IMR-90 (cell line): ENCODE data around the gene GLIS1. TPM values are rescaled to one million over a fixed set of nuclear protein-coding genes. Genes with fewer than 3 reads are reported as not detected.

Source experiments
- ATAC-seq: fragments of 200-7000 bp; cut with Tn5 transposase; 2 replicates; pipeline ENCODE4 v1.9.1; 2020; ENCODE audit warnings: low read depth, mild to moderate bottlenecking, moderate library complexity
- BruUV-seq: library from RNA; stranded (reverse); fragments of 400-500 nt; replicated peaks from 2 replicates; lab custom pipeline; 2021; lab: Mats Ljungman, UMichigan
- CTCF ChIA-PET: fragments of 300-600 bp; formaldehyde crosslinking; extraction: SDS; loops from one replicate; lab custom pipeline; 2021; ENCODE audit warnings: antibody characterized with exemption; lab: Yijun Ruan, JAX
- POLR2A ChIA-PET: fragments of 300-600 bp; sonication (Branson Sonifier 250); formaldehyde crosslinking; loops from one replicate; lab custom pipeline; 2022; ENCODE audit warnings: antibody characterized with exemption; ENCODE audit not compliant: unreplicated experiment; lab: Charles Lee
- DNase-seq: peaks from one replicate; pipeline ENCODE4 v3.0.0; 2013
- H2AFZ ChIP-seq: replicated peaks from 2 replicates; pipeline ENCODE3; 2013; ENCODE audit warnings: low read length, mild to moderate bottlenecking; ENCODE audit not compliant: poor library complexity
- H2AK5ac ChIP-seq: 2 replicates; pipeline ENCODE4 v1.6.1; 2013; ENCODE audit warnings: low read depth, low read length, inconsistent platforms
- H2AK9ac ChIP-seq: replicated peaks from 2 replicates; pipeline ENCODE3; 2013; ENCODE audit warnings: mild to moderate bottlenecking, low read depth, low read length, moderate library complexity; ENCODE audit not compliant: poor library complexity
- H2BK120ac ChIP-seq: 2 replicates; pipeline ENCODE4 v1.6.1; 2013; ENCODE audit warnings: low read depth, low read length, inconsistent platforms
- H2BK15ac ChIP-seq: 3 replicates; pipeline ENCODE4 v1.6.1; 2013; ENCODE audit warnings: low read depth, low read length, inconsistent platforms
- H2BK20ac ChIP-seq: 2 replicates; pipeline ENCODE4 v1.6.1; 2013; ENCODE audit warnings: low read depth, mild to moderate bottlenecking, inconsistent platforms, low read length, moderate library complexity
- H2BK5ac ChIP-seq: 2 replicates; pipeline ENCODE4 v1.6.1; 2013; ENCODE audit warnings: mild to moderate bottlenecking, low read depth, low read length, inconsistent platforms; ENCODE audit not compliant: poor library complexity, severe bottlenecking
- H3K14ac ChIP-seq: replicated peaks from 2 replicates; pipeline ENCODE4 v1.6.1; 2013; ENCODE audit warnings: low read depth, low read length, inconsistent platforms
- H3K18ac ChIP-seq: 2 replicates; pipeline ENCODE4 v1.6.1; 2013; ENCODE audit warnings: low read depth, low read length, control low read depth
- H3K23ac ChIP-seq: 2 replicates; pipeline ENCODE4 v1.6.1; 2013; ENCODE audit warnings: low read depth, low read length, inconsistent platforms
- H3K27ac ChIP-seq: 2 replicates; pipeline ENCODE4 v1.5.1; 2013; ENCODE audit warnings: mild to moderate bottlenecking, control low read depth, low read length; ENCODE audit not compliant: insufficient read depth
- H3K27me3 ChIP-seq: 2 replicates; pipeline ENCODE4 v1.6.1; 2013; ENCODE audit warnings: low read length; ENCODE audit not compliant: control insufficient read depth, insufficient read depth
- H3K36me3 ChIP-seq: 2 replicates; pipeline ENCODE4 v1.6.1; 2013; ENCODE audit warnings: low read length, mixed read lengths; ENCODE audit not compliant: control insufficient read depth, insufficient read depth
- H3K4ac ChIP-seq: 2 replicates; pipeline ENCODE4 v1.6.1; 2013; ENCODE audit warnings: low read depth, low read length, inconsistent platforms
- H3K4me1 ChIP-seq: 2 replicates; pipeline ENCODE4 v1.6.1; 2013; ENCODE audit warnings: low read length, mixed read lengths; ENCODE audit not compliant: control insufficient read depth, insufficient read depth
- H3K4me2 ChIP-seq: 2 replicates; pipeline ENCODE4 v1.6.1; 2013; ENCODE audit warnings: low read depth, mild to moderate bottlenecking, control low read depth, low read length, moderate library complexity
- H3K4me3 ChIP-seq: 2 replicates; pipeline ENCODE4 v1.5.1; 2013; ENCODE audit warnings: low read depth, mild to moderate bottlenecking, control low read depth, low read length, moderate library complexity; ENCODE audit not compliant: insufficient read depth
- H3K56ac ChIP-seq: 2 replicates; pipeline ENCODE4 v1.6.1; 2013; ENCODE audit warnings: low read length, inconsistent platforms; ENCODE audit not compliant: insufficient read depth; ENCODE audit errors: extremely low read depth
- H3K79me1 ChIP-seq, 2 experiments: 2 replicates each; pipeline ENCODE4 v1.6.1; 2013; ENCODE audit warnings: low read length in 2 of 2, inconsistent platforms in 1 of 2, low read depth in 1 of 2
- H3K9ac ChIP-seq: 2 replicates; pipeline ENCODE4 v1.6.1; 2013; ENCODE audit warnings: low read depth, low read length, control low read depth
- H3K9me1 ChIP-seq: 2 replicates; pipeline ENCODE4 v1.6.1; 2013; ENCODE audit warnings: low read length, inconsistent platforms; ENCODE audit not compliant: insufficient read depth
- H3K9me3 ChIP-seq: 2 replicates; pipeline ENCODE4 v1.6.1; 2013; ENCODE audit warnings: low read length; ENCODE audit not compliant: control insufficient read depth, insufficient read depth
- H4K20me1 ChIP-seq: 2 replicates; pipeline ENCODE4 v1.6.1; 2013; ENCODE audit warnings: low read length, inconsistent platforms; ENCODE audit not compliant: insufficient read depth
- H4K5ac ChIP-seq: 2 replicates; pipeline ENCODE4 v1.6.1; 2013; ENCODE audit warnings: mild to moderate bottlenecking, low read depth, low read length, control low read depth
- H4K8ac ChIP-seq, 2 experiments: 2 replicates each; pipeline ENCODE4 v1.6.1; 2013; ENCODE audit warnings: low read depth in 2 of 2, low read length in 2 of 2, control low read depth in 1 of 2, inconsistent platforms in 1 of 2
- H4K91ac ChIP-seq: 2 replicates; pipeline ENCODE4 v1.6.1; 2013; ENCODE audit warnings: low read depth, low read length, inconsistent platforms; ENCODE audit not compliant: insufficient read depth
- CHD1 ChIP-seq: IDR thresholded peaks from 2 replicates; pipeline ENCODE4 v1.6.1; 2012; ENCODE audit warnings: low read depth, low read length, improper control_type of control experiment
- RFX5 ChIP-seq: IDR thresholded peaks from 2 replicates; pipeline ENCODE4 v1.8.0; 2012; ENCODE audit warnings: low read depth, mild to moderate bottlenecking, low read length, moderate library complexity
- SMC3 ChIP-seq: fragments of 150-350 bp; IDR thresholded peaks from 2 replicates; pipeline ENCODE4 v1.6.1; 2016; ENCODE audit warnings: low read depth, mild to moderate bottlenecking, antibody characterized with exemption, low read length, moderate library complexity
- USF2 ChIP-seq: fragments of 150-350 bp; IDR thresholded peaks from 2 replicates; pipeline ENCODE4 v1.6.1; 2017; ENCODE audit warnings: mild to moderate bottlenecking, antibody characterized with exemption, low read length, low read depth
- WGBS, 2 experiments: methylation state at CpG; one replicate each; pipeline versions ENCODE4 v1.1.5 to v1.1.7; 2013; ENCODE audit warnings: missing lambda C conversion rate in 2 of 2; ENCODE audit not compliant: insufficient read length in 1 of 2; ENCODE audit errors: extremely low coverage in 2 of 2; 5-methylcytosine and 5-hydroxymethylcytosine counted together
- dilution Hi-C: fragments of 300-500 bp; cut with HindIII; formaldehyde crosslinking; loops from one replicate; pipeline ENCODE4 v1.14.3; 2018; ENCODE audit warnings: low sequenced_read_pairs; ENCODE audit not compliant: unreplicated experiment
- in situ Hi-C: fragments of 300-500 bp; cut with MboI; formaldehyde crosslinking; loops from 3 replicates; pipeline ENCODE4 v1.14.3; 2019; ENCODE audit warnings: low sequenced_read_pairs, inconsistent platforms, mixed read lengths
- intact Hi-C: fragments of 100-400 bp; cut with micrococcal nuclease; formaldehyde crosslinking; loops from 2 replicates; pipeline ENCODE4 v1.10.0; 2022
- polyA plus RNA-seq, 3 experiments: library from polyadenylated mRNA; depleted of rRNA; stranded (reverse); fragments of >200 nt; gene quantifications; 2 replicates each; pipeline ENCODE4 v1.2.3, GENCODE V29; 2012; ENCODE audit warnings: low replicate concordance in 1 of 3
- total RNA-seq: library from RNA; depleted of rRNA; stranded (reverse); fragments of >200 nt; gene quantifications from 2 replicates; pipeline ENCODE4 v1.2.3, GENCODE V29; 2012

The GLIS1 gene
- total and polyA plus RNA-seq, 2 of the 4 experiments (the other 2 are of a cell fraction), result 0.18 to 2.3 TPM

- in situ Hi-C loops (no loop called here), intact Hi-C loops (no loop called here)
- H4K20me1 ChIP-seq, result peaks cover 12% of the 10 kb centered on the region; the same call in 1 of the 2 replicates
Observed at GRCh38 chr1:53694718-53695091, 44.3 kb downstream of the GLIS1 start.

More at GRCh38 chr1:53694718-53695091, 44.3 kb downstream of the GLIS1 start:
- TF ChIP-seq SMC3, result no peak
- no peak for TF ChIP-seq RFX5
- no peak for TF ChIP-seq CHD1
- no peak for TF ChIP-seq USF2
- H3K9ac ChIP-seq, result no peak overlapping the region
- no peak overlapping the region for H3K27ac ChIP-seq
- BruUV-seq, result no TSS peak
- H3K4ac ChIP-seq, result no peak overlapping the region
- no peak overlapping the region for H2AK9ac ChIP-seq
- no peak overlapping the region for H2BK120ac ChIP-seq
- CTCF ChIA-PET, result interaction anchor here (1.2 kb wide), 1 partner anchor 21 kb away, joined by 3 read pairs; no protein-coding TSS in a partner anchor
- H3K4me3 ChIP-seq, result no peak overlapping the region
- no peak overlapping the region for H3K14ac ChIP-seq
- no peak overlapping the region for H4K91ac ChIP-seq
- peaks cover 3 to 12% of the 10 kb centered on the region in 2 experiments; a peak in 2 of 4 replicates for H3K79me1 ChIP-seq
- H3K23ac ChIP-seq, result no peak overlapping the region
- 0 out of 2 replicates have a peak, but pooled peaks cover 4% of the 10 kb centered on the region for H3K9me1 ChIP-seq
- WGBS, 2 experiments, result 96% methylated on average over 5 of the region's 10 CpGs; no CpG with 5 or more reads in 1 of the 2 experiments
- dilution Hi-C loops, result no loop called here
- H3K9me3 ChIP-seq, result no peaks in the 10 kb centered on the region
- H3K18ac ChIP-seq, result no peak overlapping the region
- peaks cover 2% of the 10 kb centered on the region; the same call in 1 of the 2 replicates for H3K4me1 ChIP-seq
- POLR2A ChIA-PET, result no interaction called here
- H3K36me3 ChIP-seq, result no peaks in the 10 kb centered on the region
- no peak overlapping the region for H2BK15ac ChIP-seq
- H2BK20ac ChIP-seq, result no peak overlapping the region
- no peak overlapping the region for H4K8ac ChIP-seq
- H3K56ac ChIP-seq, result no peak overlapping the region
- no peaks in the 10 kb centered on the region for H3K27me3 ChIP-seq
- H3K4me2 ChIP-seq, result no peak overlapping the region
- DNase-seq (no peak), ATAC-seq (no peak)
- no peak overlapping the region for H4K5ac ChIP-seq
- no peak overlapping the region for H2AFZ ChIP-seq
- H2BK5ac ChIP-seq, result no peak overlapping the region
- H2AK5ac ChIP-seq, result no peak overlapping the region
